Measurements from ENCODE around the gene ITFG1.

DNA sequence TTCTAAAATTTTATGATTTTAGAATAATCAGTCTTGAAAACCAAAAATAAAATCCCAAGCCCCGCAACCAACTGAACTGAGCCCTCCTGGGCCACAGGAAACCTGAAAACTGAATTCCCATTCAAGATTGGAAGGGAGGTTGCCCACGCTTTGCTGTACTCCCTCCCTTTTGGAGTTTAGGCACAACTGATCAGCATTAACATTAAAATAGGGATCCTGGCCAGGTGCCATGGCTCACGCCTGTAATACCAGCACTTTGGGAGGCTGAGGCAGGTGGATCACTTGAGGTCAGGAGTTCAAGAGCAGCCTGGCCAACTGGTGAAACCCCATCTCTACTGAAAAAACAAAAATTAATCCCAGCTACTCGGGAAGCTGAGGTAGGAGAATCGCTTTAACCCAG lies 264.4 kb downstream of the ITFG1 start:
- no peak for TF ChIP-seq ZFP3 (CRISPR knock-in tag; IDR thresholded peaks at IDR 0.05)
- no peak for TF ChIP-seq TCF4 (CRISPR knock-in tag; IDR thresholded peaks at IDR 0.05; ENCODE audit: borderline replicate concordance)
- no peak for TF ChIP-seq PATZ1 (CRISPR knock-in tag; IDR thresholded peaks at IDR 0.05; ENCODE audit: borderline replicate concordance)
- no peak for TF ChIP-seq CSDC2 (CRISPR knock-in tag; IDR thresholded peaks at IDR 0.05)
- TF ChIP-seq ZFP30 (CRISPR knock-in tag; IDR thresholded peaks at IDR 0.05): no peak
- TF ChIP-seq, protein P1, sequence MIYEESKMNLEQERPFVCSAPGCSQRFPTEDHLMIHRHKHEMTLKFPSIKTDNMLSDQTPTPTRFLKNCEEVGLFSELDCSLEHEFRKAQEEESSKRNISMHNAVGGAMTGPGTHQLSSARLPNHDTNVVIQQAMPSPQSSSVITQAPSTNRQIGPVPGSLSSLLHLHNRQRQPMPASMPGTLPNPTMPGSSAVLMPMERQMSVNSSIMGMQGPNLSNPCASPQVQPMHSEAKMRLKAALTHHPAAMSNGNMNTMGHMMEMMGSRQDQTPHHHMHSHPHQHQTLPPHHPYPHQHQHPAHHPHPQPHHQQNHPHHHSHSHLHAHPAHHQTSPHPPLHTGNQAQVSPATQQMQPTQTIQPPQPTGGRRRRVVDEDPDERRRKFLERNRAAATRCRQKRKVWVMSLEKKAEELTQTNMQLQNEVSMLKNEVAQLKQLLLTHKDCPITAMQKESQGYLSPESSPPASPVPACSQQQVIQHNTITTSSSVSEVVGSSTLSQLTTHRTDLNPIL (CRISPR knock-in tag; IDR thresholded peaks at IDR 0.05; ENCODE audit: low read depth): no peak
- TF ChIP-seq CSRNP3 (CRISPR knock-in tag; IDR thresholded peaks at IDR 0.05): no peak
- TF ChIP-seq TOX (CRISPR knock-in tag; IDR thresholded peaks at IDR 0.05; ENCODE audit: borderline replicate concordance): no peak
- no peak for TF ChIP-seq ZNF8 (CRISPR knock-in tag; IDR thresholded peaks at IDR 0.05)
